NCI-H146 treated with DMSO at 0.1 percent for 48 hours (cell line): ENCODE results near the gene PCBD2.
A peak's percentile ranks its signal among the peaks of the same experiment; 100 is the strongest.
"Not testable (repeated sequence)": the region's sequence is repeated elsewhere in the genome, so short reads cannot be mapped to it uniquely, and the experiment has no call there.

Source experiments
- DNase-seq: peaks from one replicate; lab custom pipeline; 2025; ENCODE audit not compliant: unreplicated experiment; lab: John Stamatoyannopoulos, UW

The PCBD2 gene

GRCh38 chr5:134904610-134905245 lies at the start of gene PCBD2:
PCBD2 (plus strand) TSS chr5:134905131; CDS start chr5:134905140, 9 bp downstream.
- peak; percentile 66 for DNase-seq

- not testable (repeated sequence) for DNase-seq
Measured at GRCh38 chr5:134856465-134856864, 48.5 kb upstream of the PCBD2 start.

- DNase-seq, result no peak
Measured at GRCh38 chr5:134857401-134857800, 47.5 kb upstream of the PCBD2 start.

GRCh38 chr5:134864707-134865106 lies 40.2 kb upstream of the PCBD2 start:
- no peak for DNase-seq

- DNase-seq, result no peak
Measured at GRCh38 chr5:134873494-134873893, 31.4 kb upstream of the PCBD2 start.

- peak; percentile 62 for DNase-seq
Measured at GRCh38 chr5:134873987-134874830, 30.7 kb upstream of the PCBD2 start, which contains the start of gene TXNDC15. TXNDC15 (plus strand) TSS chr5:134874371; CDS start chr5:134874428, 57 bp downstream.

GRCh38 chr5:134874831-134875655 lies 29.9 kb upstream of the PCBD2 start:
- DNase-seq, result no peak

GRCh38 chr5:134877159-134877558 lies 27.8 kb upstream of the PCBD2 start:
- DNase-seq, result no peak

- DNase-seq, result no peak
Measured at GRCh38 chr5:134878403-134878802, 26.5 kb upstream of the PCBD2 start.

- no peak for DNase-seq
Measured at GRCh38 chr5:134879456-134879855, 25.5 kb upstream of the PCBD2 start.

GRCh38 chr5:134880937-134881336 lies 24.0 kb upstream of the PCBD2 start:
- not testable (repeated sequence) for DNase-seq

- not testable (repeated sequence) for DNase-seq
Measured at GRCh38 chr5:134881711-134882110, 23.2 kb upstream of the PCBD2 start.

GRCh38 chr5:134887593-134888159 lies 17.3 kb upstream of the PCBD2 start:
- DNase-seq, result no peak

- DNase-seq, result no peak
Measured at GRCh38 chr5:134889335-134889734, 15.6 kb upstream of the PCBD2 start.

- no peak for DNase-seq
Measured at GRCh38 chr5:134891473-134891872, 13.5 kb upstream of the PCBD2 start.

GRCh38 chr5:134892282-134892681 lies 12.6 kb upstream of the PCBD2 start:
- no peak for DNase-seq

- no peak for DNase-seq
Measured at GRCh38 chr5:134892926-134893325, 12.0 kb upstream of the PCBD2 start.

- no peak for DNase-seq
Measured at GRCh38 chr5:134893748-134894505, 11.0 kb upstream of the PCBD2 start.

- DNase-seq, result no peak
Measured at GRCh38 chr5:134902071-134902801, 2.7 kb upstream of the PCBD2 start.
